Sigmoid colon (tissue), 7 donors: ENCODE measurements around the gene CPN2. TPM values are rescaled to one million over a fixed set of nuclear protein-coding genes. Genes with fewer than 3 reads are reported as not detected.

Experiments used
- DNase-seq: peaks from one replicate; pipeline ENCODE4 v3.0.0-alpha.2; 2019
- H3K27ac ChIP-seq, 4 donors: fragments of 200-600 bp; sonication (generic); one replicate each; pipeline ENCODE4 v1.5.1; 2016 to 2019; ENCODE audit warnings: mild to moderate bottlenecking in 1 of 4
- H3K27me3 ChIP-seq, 3 donors: fragments of 200-600 bp; sonication (generic); one replicate each; pipeline ENCODE4 v1.5.1; 2019; ENCODE audit warnings: mild to moderate bottlenecking in 1 of 3
- H3K36me3 ChIP-seq, 4 donors: fragments of 200-600 bp; sonication (generic); one replicate each; pipeline ENCODE4 v1.5.1; 2016 to 2019
- H3K4me1 ChIP-seq, 4 donors: fragments of 200-600 bp; sonication (generic); one replicate each; pipeline ENCODE4 v1.5.1; 2017 to 2019
- H3K4me3 ChIP-seq, 4 donors: fragments of 200-600 bp; sonication (generic); one replicate each; pipeline ENCODE4 v1.5.1; 2017 to 2019; ENCODE audit warnings: mild to moderate bottlenecking in 2 of 4, moderate library complexity in 1 of 4
- H3K9me3 ChIP-seq, 4 donors: fragments of 200-600 bp in 3 of 4; sonication (generic) in 3 of 4; one replicate each; pipeline versions ENCODE4 v1.5.1 to v1.6.1; 2013 to 2019
- CTCF ChIP-seq, 4 experiments: fragments of 450-650 bp in 3 of 4; fragments of 200-600 bp in 1 of 4; IDR thresholded peaks; one replicate each; pipeline ENCODE4 v1.5.1; 2016 to 2019; ENCODE audit warnings: antibody characterized with exemption in 4 of 4, mild to moderate bottlenecking in 3 of 4, moderate library complexity in 2 of 4
- EP300 ChIP-seq, 4 donors: sonication (generic); formaldehyde crosslinking; IDR thresholded peaks; one replicate each; pipeline ENCODE4 v1.6.1; 2017; ENCODE audit warnings: antibody characterized with exemption in 4 of 4
- POLR2A ChIP-seq, 2 donors: fragments of 450-650 bp; IDR thresholded peaks; one replicate each; pipeline ENCODE4 v1.6.1; 2016; ENCODE audit warnings: antibody characterized with exemption in 2 of 2, mild to moderate bottlenecking in 2 of 2, moderate library complexity in 2 of 2
- POLR2AphosphoS5 ChIP-seq, 4 donors: sonication (generic); formaldehyde crosslinking; IDR thresholded peaks; one replicate each; pipeline ENCODE4 v1.6.1; 2017; ENCODE audit warnings: antibody characterized with exemption in 4 of 4
- whole genome bisulfite sequencing, 2 donors: extraction: QIAGEN DNeasy Blood & Tissue Kit; methylation state at CpG; one replicate each; pipeline ENCODE4 v1.1.7; 2013; 5-methylcytosine and 5-hydroxymethylcytosine counted together
- intact Hi-C: fragments of 100-400 bp; cut with DNase I; formaldehyde crosslinking; loops from one replicate; pipeline ENCODE4 v1.15.1; 2023
- polyA plus RNA-seq, 3 donors: library from polyadenylated mRNA; stranded (reverse); fragments of 200-250 nt; gene quantifications; one replicate each; pipeline ENCODE4 v1.2.3, GENCODE V29; 2013
- total RNA-seq, 4 donors: library from RNA; depleted of rRNA; stranded (reverse); fragments of >200 nt; gene quantifications; one replicate each; pipeline ENCODE4 v1.1.0, GENCODE V29; 2016
- donor health status: healthy with polysubstance abuse.
- donor health status: Bipolar disorder and iron deficiency.
- donor health status: healthy.

The CPN2 gene
- total and polyA plus RNA-seq, 7 donors: 0.01 TPM; not detected in 6

GRCh38 chr3:194313560-194314387 is 37.4 kb downstream of the CPN2 start:
- no peaks in the 10 kb centered on the region for H3K9me3 ChIP-seq
- peak; percentile 94 for DNase-seq
- H3K4me1 ChIP-seq: peaks cover 0 to 48% (median 42%) of the 10 kb centered on the region in 4 donors
- peak; percentile 15 to 43 (median 26) for TF ChIP-seq POLR2AphosphoS5 (IDR thresholded peaks at IDR 0.05)
- TF ChIP-seq POLR2A (IDR thresholded peaks at IDR 0.05): no peak
- no peaks in the 10 kb centered on the region for H3K36me3 ChIP-seq
- WGBS, 2 donors: 58 to 74% methylated on average over 15 of the region's 15 CpGs
- H3K4me3 ChIP-seq: no peak overlapping the region
- intact Hi-C loops: loop anchor here (2.0 to 5.0 kb wide), 4 partner anchors 106 to 525 kb away; no protein-coding TSS in a partner anchor
- no peaks in the 10 kb centered on the region for H3K27me3 ChIP-seq
- peak overlapping the region; percentile 67 to 90 (median 82) for H3K27ac ChIP-seq

- Histone ChIP-seq H3K27ac (peak overlapping the region; percentile 67 to 90 (median 82)), H3K27me3 (no peaks in the 10 kb centered on the region), H3K4me1 (peaks cover 0 to 48% (median 42%) of the 10 kb centered on the region in 4 donors), H3K9me3 (no peaks in the 10 kb centered on the region), H3K36me3 (no peaks in the 10 kb centered on the region), H3K4me3 (no peak overlapping the region)
- TF ChIP-seq EP300 (IDR thresholded peaks at IDR 0.05) (peak; percentile 55 to 90 (median 78)), CTCF (IDR thresholded peaks at IDR 0.05) (no peak), POLR2AphosphoS5 (IDR thresholded peaks at IDR 0.05) (peak; percentile 90 to 97 (median 94)), POLR2A (IDR thresholded peaks at IDR 0.05) (no peak)
- intact Hi-C loops: loop anchor here (1.0 to 5.0 kb wide), 3 partner anchors 42 to 241 kb away; no protein-coding TSS in a partner anchor
- 17 to 28% methylated on average over 16 of the region's 16 CpGs for WGBS, 2 donors
- DNase-seq: peak; percentile 98
Observed at GRCh38 chr3:194312743-194313281, 38.3 kb downstream of the CPN2 start.

- DNase-seq: peak; percentile 95
- H3K36me3 ChIP-seq: no peaks in the 10 kb centered on the region
- H3K27me3 ChIP-seq: no peaks in the 10 kb centered on the region
- peak overlapping the region; percentile 67 to 90 (median 82) for H3K27ac ChIP-seq
- TF ChIP-seq POLR2A (IDR thresholded peaks at IDR 0.05) (no peak), POLR2AphosphoS5 (IDR thresholded peaks at IDR 0.05) (peak in 2 of 4 donors; percentile 11 to 81), CTCF (IDR thresholded peaks at IDR 0.05) (no peak), EP300 (IDR thresholded peaks at IDR 0.05) (peak in 2 of 4 donors; percentile 44 to 58)
- no peaks in the 10 kb centered on the region for H3K9me3 ChIP-seq
- 35 to 59% methylated on average over 7 of the region's 7 CpGs for WGBS, 2 donors
- H3K4me3 ChIP-seq: no peak overlapping the region
- intact Hi-C loops: loop anchor here (1.0 to 5.0 kb wide), 3 partner anchors 41 to 240 kb away; no protein-coding TSS in a partner anchor
- H3K4me1 ChIP-seq: peaks cover 0 to 48% (median 42%) of the 10 kb centered on the region in 4 donors
Observed at GRCh38 chr3:194312186-194312742, 38.9 kb downstream of the CPN2 start.

- H3K4me3 ChIP-seq: no peak overlapping the region
- no peaks in the 10 kb centered on the region for H3K9me3 ChIP-seq
- intact Hi-C loops: loop anchor here (2.0 to 5.0 kb wide), 3 partner anchors 32 to 239 kb away; no protein-coding TSS in a partner anchor
- no peak for DNase-seq
- H3K36me3 ChIP-seq: no peaks in the 10 kb centered on the region
- no peak for TF ChIP-seq POLR2AphosphoS5 (IDR thresholded peaks at IDR 0.05)
- no peak for TF ChIP-seq EP300 (IDR thresholded peaks at IDR 0.05)
- peaks cover 0 to 47% (median 41%) of the 10 kb centered on the region in 4 donors for H3K4me1 ChIP-seq
- H3K27me3 ChIP-seq: no peaks in the 10 kb centered on the region
- no peak overlapping the region for H3K27ac ChIP-seq
- 98 to 99% methylated on average over 2 of the region's 2 CpGs for WGBS, 2 donors
Observed at GRCh38 chr3:194311000-194311399, 40.1 kb downstream of the CPN2 start.

- no peaks in the 10 kb centered on the region for H3K9me3 ChIP-seq
- peak; percentile 60 for DNase-seq
- H3K36me3 ChIP-seq: no peaks in the 10 kb centered on the region
- WGBS, 2 donors: 90 to 95% methylated on average over 11 of the region's 11 CpGs
- TF ChIP-seq CTCF (IDR thresholded peaks at IDR 0.05) (no peak), POLR2A (IDR thresholded peaks at IDR 0.05) (no peak), POLR2AphosphoS5 (IDR thresholded peaks at IDR 0.05) (no peak), EP300 (IDR thresholded peaks at IDR 0.05) (no peak)
- no peaks in the 10 kb centered on the region for H3K27me3 ChIP-seq
- peak overlapping the region in 2 of 4 donors; percentile 16 to 19 for H3K27ac ChIP-seq
- no peak overlapping the region for H3K4me3 ChIP-seq
- intact Hi-C loops: loop anchor here (2.0 to 5.0 kb wide), 3 partner anchors 31 to 238 kb away; no protein-coding TSS in a partner anchor
- peaks cover 0 to 39% (median 36%) of the 10 kb centered on the region in 4 donors for H3K4me1 ChIP-seq
Observed at GRCh38 chr3:194310060-194310835, 40.9 kb downstream of the CPN2 start.
